Large intestine (tissue), 12 donors: ENCODE data around the gene DLL4. TPM values are rescaled to one million over a fixed set of nuclear protein-coding genes. Genes with fewer than 3 reads are reported as not detected.

Source experiments
- DNase-seq, 2 donors: peaks; one replicate each; pipeline versions ENCODE4 v3.0.0 to v3.0.0-alpha.2; 2013
- H3K27ac ChIP-seq: one replicate; pipeline ENCODE4 v1.5.1; 2013; ENCODE audit warnings: low read length
- H3K27me3 ChIP-seq: 2 replicates; pipeline ENCODE4 v1.6.1; 2013; ENCODE audit warnings: low read length; ENCODE audit not compliant: control insufficient read depth, insufficient read depth
- H3K36me3 ChIP-seq: 2 replicates; pipeline ENCODE4 v1.6.1; 2013; ENCODE audit warnings: low read length; ENCODE audit not compliant: control insufficient read depth, insufficient read depth
- H3K4me1 ChIP-seq: one replicate; pipeline ENCODE4 v1.6.1; 2013; ENCODE audit warnings: low read length; ENCODE audit not compliant: control insufficient read depth, insufficient read depth
- H3K4me3 ChIP-seq: one replicate; pipeline ENCODE4 v1.5.1; 2013; ENCODE audit warnings: low read length
- H3K9me3 ChIP-seq: one replicate; pipeline ENCODE4 v1.6.1; 2013; ENCODE audit warnings: mild to moderate bottlenecking, low read depth, low read length, moderate library complexity; ENCODE audit not compliant: control insufficient read depth
- WGBS: methylation state at CpG from one replicate; pipeline ENCODE4 v1.1.5; 2013; ENCODE audit warnings: low lambda C conversion rate; ENCODE audit not compliant: insufficient coverage; 5-methylcytosine and 5-hydroxymethylcytosine counted together
- long read RNA-seq, 11 donors: transcript quantifications; one replicate each; lab custom pipeline, GENCODE V29; 2026
- polyA plus RNA-seq: library from polyadenylated mRNA; unstranded; fragments of 120-200 nt; gene quantifications from one replicate; pipeline ENCODE4 v1.2.1, GENCODE V29; 2013

Gene DLL4
- polyA plus RNA-seq = 12.3 TPM
- long read RNA-seq, donor 1 = 0 reads
- long read RNA-seq, donor 2, partial matches to known transcripts = 0 of 3 reads
- long read RNA-seq, donor 2, other reads (novel, unspliced or antisense) = 0 of 3 reads
- long read RNA-seq, donor 3 = 0 reads
- long read RNA-seq, donor 4 = 0 reads
- long read RNA-seq, donor 5, partial matches to known transcripts = 0 of 1 reads
- long read RNA-seq, donor 5, other reads (novel, unspliced or antisense) = 0 of 1 reads
- long read RNA-seq, donor 6, partial matches to known transcripts = 7 of 9 reads
- long read RNA-seq, donor 6, other reads (novel, unspliced or antisense) = 0 of 9 reads
- long read RNA-seq, donor 7, partial matches to known transcripts = 0 of 1 reads
- long read RNA-seq, donor 7, other reads (novel, unspliced or antisense) = 0 of 1 reads
- long read RNA-seq, donor 8, partial matches to known transcripts = 0 of 2 reads
- long read RNA-seq, donor 8, other reads (novel, unspliced or antisense) = 0 of 2 reads
- long read RNA-seq, donor 9, partial matches to known transcripts = 0 of 2 reads
- long read RNA-seq, donor 9, other reads (novel, unspliced or antisense) = 0 of 2 reads
- long read RNA-seq, donor 10 = 0 reads
- long read RNA-seq, donor 11, partial matches to known transcripts = 0 of 2 reads
- long read RNA-seq, donor 11, other reads (novel, unspliced or antisense) = 0 of 2 reads

GRCh38 chr15:40928821-40929659 is at the start of gene DLL4:
DLL4 (plus strand) TSS chr15:40929340; CDS start chr15:40929669, 329 bp downstream.
- H3K4me1 ChIP-seq = peaks cover 78% of the 10 kb centered on the region
- H3K4me3 ChIP-seq = peak within 1 kb of the TSS; percentile 51
- H3K9me3 ChIP-seq = peaks cover 13% of the 10 kb centered on the region
- no CpG with 5 or more reads among the region's 71 CpGs for WGBS
- peaks cover 61% of the 10 kb centered on the region for H3K27me3 ChIP-seq
- DNase-seq = peak in 1 of 2 donors; percentile 84
- no peaks in the 10 kb centered on the region for H3K36me3 ChIP-seq
- H3K27ac ChIP-seq = peak within 1 kb of the TSS; percentile 59

- WGBS = no CpG with 5 or more reads among the region's 6 CpGs
- peak; percentile 46 to 73 for DNase-seq
- no peaks in the 10 kb centered on the region for H3K4me1 ChIP-seq
- peaks cover 2% of the 10 kb centered on the region for H3K9me3 ChIP-seq
- H3K36me3 ChIP-seq = no peaks in the 10 kb centered on the region
- no peak overlapping the region for H3K4me3 ChIP-seq
- no peak overlapping the region for H3K27ac ChIP-seq
- H3K27me3 ChIP-seq = no peaks in the 10 kb centered on the region
Measured at GRCh38 chr15:40879609-40880008, 49.5 kb upstream of the DLL4 start.

GRCh38 chr15:40881351-40881750 is 47.8 kb upstream of the DLL4 start:
- WGBS = 98% methylated on average over 5 of the region's 6 CpGs
- H3K27me3 ChIP-seq = no peaks in the 10 kb centered on the region
- DNase-seq = no peak
- H3K27ac ChIP-seq = no peak overlapping the region
- H3K9me3 ChIP-seq = peaks cover 2% of the 10 kb centered on the region
- no peak overlapping the region for H3K4me3 ChIP-seq
- no peaks in the 10 kb centered on the region for H3K4me1 ChIP-seq
- no peaks in the 10 kb centered on the region for H3K36me3 ChIP-seq

- no CpG with 5 or more reads among the region's 1 CpG for WGBS
- no peaks in the 10 kb centered on the region for H3K27me3 ChIP-seq
- no peak for DNase-seq
- H3K36me3 ChIP-seq = no peaks in the 10 kb centered on the region
- H3K4me3 ChIP-seq = no peak overlapping the region
- peaks cover 2% of the 10 kb centered on the region for H3K9me3 ChIP-seq
- H3K27ac ChIP-seq = no peak overlapping the region
- peaks cover 2% of the 10 kb centered on the region for H3K4me1 ChIP-seq
Measured at GRCh38 chr15:40886586-40886985, 42.6 kb upstream of the DLL4 start.

- DNase-seq = no peak
- no peaks in the 10 kb centered on the region for H3K9me3 ChIP-seq
- H3K4me3 ChIP-seq = no peak overlapping the region
- peaks cover 26% of the 10 kb centered on the region for H3K4me1 ChIP-seq
- no peak overlapping the region for H3K27ac ChIP-seq
- no peaks in the 10 kb centered on the region for H3K36me3 ChIP-seq
- no peaks in the 10 kb centered on the region for H3K27me3 ChIP-seq
Measured at GRCh38 chr15:40889112-40889511, 40.0 kb upstream of the DLL4 start.

GRCh38 chr15:40891138-40891537 is 38.0 kb upstream of the DLL4 start:
- Histone ChIP-seq H3K36me3 (peaks cover 5% of the 10 kb centered on the region), H3K4me1 (peaks cover 37% of the 10 kb centered on the region), H3K27me3 (no peaks in the 10 kb centered on the region), H3K4me3 (no peak overlapping the region), H3K27ac (no peak overlapping the region), H3K9me3 (no peaks in the 10 kb centered on the region)
- DNase-seq = no peak
- WGBS = 93% methylated on average over 3 of the region's 5 CpGs

- Histone ChIP-seq H3K4me1 (peaks cover 38% of the 10 kb centered on the region), H3K27me3 (no peaks in the 10 kb centered on the region), H3K4me3 (no peak overlapping the region), H3K9me3 (no peaks in the 10 kb centered on the region), H3K27ac (peak overlapping the region; percentile 28), H3K36me3 (peaks cover 7% of the 10 kb centered on the region)
- DNase-seq = peak; percentile 48 to 75
- WGBS = no CpG with 5 or more reads among the region's 4 CpGs
Measured at GRCh38 chr15:40891810-40892446, 37.2 kb upstream of the DLL4 start.

GRCh38 chr15:40892447-40893012 is 36.6 kb upstream of the DLL4 start:
- H3K4me3 ChIP-seq = no peak overlapping the region
- peak overlapping the region; percentile 28 for H3K27ac ChIP-seq
- no CpG with 5 or more reads among the region's 2 CpGs for WGBS
- no peaks in the 10 kb centered on the region for H3K9me3 ChIP-seq
- no peaks in the 10 kb centered on the region for H3K27me3 ChIP-seq
- DNase-seq = peak in 1 of 2 donors; percentile 68
- H3K4me1 ChIP-seq = peaks cover 38% of the 10 kb centered on the region
- H3K36me3 ChIP-seq = peaks cover 7% of the 10 kb centered on the region

GRCh38 chr15:40893019-40893670 is 36.0 kb upstream of the DLL4 start:
- no peak overlapping the region for H3K4me3 ChIP-seq
- no CpG with 5 or more reads among the region's 22 CpGs for whole genome bisulfite sequencing
- H3K36me3 ChIP-seq = peaks cover 8% of the 10 kb centered on the region
- H3K27me3 ChIP-seq = no peaks in the 10 kb centered on the region
- H3K27ac ChIP-seq = no peak overlapping the region
- H3K9me3 ChIP-seq = no peaks in the 10 kb centered on the region
- H3K4me1 ChIP-seq = peaks cover 38% of the 10 kb centered on the region
- DNase-seq = no peak
